Tongue (tissue), 2 donors: ENCODE results near the gene ARHGEF2. TPM values are rescaled to one million over a fixed set of nuclear protein-coding genes. Genes with fewer than 3 reads are reported as not detected.

Source experiments
- DNase-seq: peaks from one replicate; pipeline ENCODE4 v3.0.0-alpha.2; 2015
- total RNA-seq: library from RNA; depleted of rRNA; stranded (reverse); fragments of >200 nt; gene quantifications from one replicate; pipeline ENCODE4 v1.2.3, GENCODE V29; 2014

The ARHGEF2 gene
- 115 TPM for total RNA-seq

- DNase-seq, result peak; percentile 91
These were observed at the start of gene ARHGEF2 for GRCh38 chr1:155978325-155978972. TSS of gene ARHGEF2 (minus strand) at chr1:155978547. CDS start at chr1:155978427, 120 bp downstream.

GRCh38 chr1:156026588-156026987 lies 48.2 kb upstream of the ARHGEF2 start:
- no peak for DNase-seq

GRCh38 chr1:156025876-156026275 lies 47.5 kb upstream of the ARHGEF2 start:
- DNase-seq, result peak; percentile 24

GRCh38 chr1:156024801-156025200 lies 46.5 kb upstream of the ARHGEF2 start:
- DNase-seq, result no peak

- no peak for DNase-seq
These were observed 43.6 kb upstream of the ARHGEF2 start for GRCh38 chr1:156021954-156022353.

GRCh38 chr1:156021093-156021428 lies 42.7 kb upstream of the ARHGEF2 start:
- DNase-seq, result no peak

GRCh38 chr1:156020293-156021092 lies 42.1 kb upstream of the ARHGEF2 start, which contains the start of gene SSR2:
TSS of gene SSR2 (minus strand) at chr1:156020951. CDS start at chr1:156020167, 784 bp downstream.
- peak; percentile 95 for DNase-seq

- no peak for DNase-seq
These were observed 41.6 kb upstream of the ARHGEF2 start for GRCh38 chr1:156019946-156020292.

- no peak for DNase-seq
These were observed 36.5 kb upstream of the ARHGEF2 start for GRCh38 chr1:156014829-156015228.

- no peak for DNase-seq
These were observed 33.9 kb upstream of the ARHGEF2 start for GRCh38 chr1:156012051-156012817.

- DNase-seq, result no peak
These were observed 31.1 kb upstream of the ARHGEF2 start for GRCh38 chr1:156009404-156009803.

- DNase-seq, result peak; percentile 24
These were observed 28.5 kb upstream of the ARHGEF2 start for GRCh38 chr1:156006666-156007376.

- DNase-seq, result peak; percentile 26
These were observed 26.7 kb upstream of the ARHGEF2 start for GRCh38 chr1:156004843-156005584.

- DNase-seq, result no peak
These were observed 25.5 kb upstream of the ARHGEF2 start for GRCh38 chr1:156003923-156004188.

GRCh38 chr1:156002188-156002911 lies 24.0 kb upstream of the ARHGEF2 start:
- no peak for DNase-seq

- no peak for DNase-seq
These were observed 23.4 kb upstream of the ARHGEF2 start for GRCh38 chr1:156001662-156002171.

GRCh38 chr1:156001021-156001661 lies 22.8 kb upstream of the ARHGEF2 start:
- DNase-seq, result no peak

- no peak for DNase-seq
These were observed 21.6 kb upstream of the ARHGEF2 start for GRCh38 chr1:155999964-156000363.

- no peak for DNase-seq
These were observed 17.8 kb upstream of the ARHGEF2 start for GRCh38 chr1:155996166-155996565.

- DNase-seq, result no peak
These were observed 15.2 kb upstream of the ARHGEF2 start for GRCh38 chr1:155993595-155993994.
